Stimulated activated CD4-positive, alpha-beta T cell treated with anti-CD3 and anti-CD28 coated beads, Interleukin-15, amount 100 ng/mL, for 1 hour (primary cell): Measurements from ENCODE around the gene KIR2DL1.
"Not testable (repeated sequence)": the region's sequence is repeated elsewhere in the genome, so short reads cannot be mapped to it uniquely, and the experiment has no call there.

Source experiments
- DNase-seq, 2 donors: peaks; one replicate each; pipeline ENCODE4 v3.0.0-alpha.2; 2020; ENCODE audit warnings: low read depth in 1 of 2, low spot score in 1 of 2

Gene KIR2DL1

DNA sequence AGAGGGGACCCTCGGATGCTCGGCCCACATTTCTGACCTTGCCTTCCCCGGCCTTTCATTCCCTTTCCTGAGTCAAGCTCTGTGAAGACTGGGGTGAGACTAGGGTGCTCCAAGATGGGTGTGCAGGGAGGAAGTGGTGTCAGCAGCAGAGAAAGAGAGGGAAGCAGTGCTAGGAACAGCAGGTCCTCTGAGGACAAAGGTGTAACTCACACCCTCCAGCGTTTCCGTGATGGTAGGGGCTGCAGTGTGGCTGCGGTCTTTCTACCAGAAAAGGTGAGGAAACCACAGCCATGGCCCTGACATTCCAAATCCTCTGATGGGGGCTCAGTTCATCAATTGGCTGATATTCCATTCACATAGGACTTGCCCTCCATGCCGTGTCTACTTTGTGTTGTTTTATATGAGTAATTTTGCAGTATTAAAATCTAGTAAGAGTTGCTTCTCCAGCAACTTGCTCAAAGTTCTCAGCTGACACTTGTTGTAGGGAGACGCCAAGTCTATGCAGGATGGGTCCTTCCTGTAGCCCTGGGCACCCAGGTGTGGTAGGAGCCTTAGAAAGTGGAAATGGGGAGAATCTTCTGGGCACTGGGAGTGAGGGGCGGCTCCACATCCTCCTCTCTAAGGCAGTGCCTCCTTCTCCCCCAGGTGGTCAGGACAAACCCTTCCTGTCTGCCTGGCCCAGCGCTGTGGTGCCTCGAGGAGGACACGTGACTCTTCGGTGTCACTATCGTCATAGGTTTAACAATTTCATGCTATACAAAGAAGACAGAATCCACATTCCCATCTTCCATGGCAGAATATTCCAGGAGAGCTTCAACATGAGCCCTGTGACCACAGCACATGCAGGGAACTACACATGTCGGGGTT lies 48.3 kb downstream of the KIR2DL1 start:
- DNase-seq, result no peak

- not testable (repeated sequence) for DNase-seq
Measured at GRCh38 chr19:54824416-54824815, 54.8 kb downstream of the KIR2DL1 start.

- DNase-seq, result not testable (repeated sequence)
Measured at GRCh38 chr19:54825326-54825725, 55.7 kb downstream of the KIR2DL1 start.

DNA sequence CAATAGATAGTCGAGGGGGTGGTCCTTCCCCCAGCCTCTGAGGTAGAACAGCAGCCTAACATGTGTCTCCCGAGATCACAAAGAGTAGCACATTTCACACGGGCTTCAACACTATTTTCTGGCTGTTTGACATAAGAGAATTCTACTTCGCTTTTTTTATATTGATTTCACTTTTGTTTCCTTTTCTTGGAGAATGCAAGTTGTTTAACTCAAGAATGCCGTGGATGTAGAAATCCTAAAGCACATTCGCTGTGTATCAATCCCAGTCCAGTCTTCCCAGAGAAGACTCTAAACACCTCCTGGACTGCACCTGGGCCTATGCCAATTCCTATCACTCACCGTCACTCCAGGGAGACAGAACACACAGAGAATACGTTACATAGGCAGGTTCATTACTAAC lies 58.5 kb downstream of the KIR2DL1 start:
- DNase-seq, result not testable (repeated sequence)

- DNase-seq, result not testable (repeated sequence)
Measured at GRCh38 chr19:54832496-54832895, 62.9 kb downstream of the KIR2DL1 start, which contains the start of gene KIR2DS4. Gene KIR2DS4 (plus strand): TSS chr19:54832676.
